Keratinocyte (primary cell): ENCODE data around the gene STEAP3.

Source experiments
- CTCF ChIP-seq, 3 experiments: IDR thresholded peaks in 1 of 3; conservative IDR thresholded peaks in 1 of 3; optimal IDR thresholded peaks in 1 of 3; 2 replicates in 2 of 3; 3 replicates in 1 of 3; pipeline versions ENCODE3 to v1.5.1; 2011; ENCODE audit warnings: low read length in 3 of 3, mild to moderate bottlenecking in 3 of 3, moderate library complexity in 2 of 3, control low read depth in 1 of 3, inconsistent platforms in 1 of 3; ENCODE audit not compliant: insufficient read depth in 2 of 3; ENCODE audit errors: extremely low read depth in 1 of 3
- EZH2 ChIP-seq: IDR thresholded peaks from one replicate; pipeline ENCODE4 v1.6.1; 2012; ENCODE audit warnings: inconsistent platforms, mild to moderate bottlenecking, low read length, moderate library complexity

DNA sequence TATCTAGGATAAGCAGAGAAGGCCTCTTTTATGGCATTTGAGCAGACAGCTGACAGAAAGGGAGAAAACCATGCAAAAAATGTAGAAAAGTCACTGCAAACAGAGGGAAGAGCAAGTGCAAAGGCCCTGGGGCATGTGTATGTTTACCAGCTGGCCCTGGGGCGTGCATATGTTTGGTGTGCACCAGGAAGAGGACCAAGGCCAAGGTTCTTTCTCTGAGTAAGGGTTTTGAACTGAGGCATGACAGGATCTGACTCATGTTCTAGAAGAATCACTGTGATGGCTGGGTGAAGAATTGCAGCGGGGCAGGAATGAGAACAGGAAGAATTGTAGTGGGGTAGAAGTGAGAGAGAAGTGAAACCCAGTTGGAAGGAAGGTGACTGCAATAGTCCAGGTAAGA lies 69.6 kb downstream of the STEAP3 start:
- TF ChIP-seq EZH2 (no peak), CTCF (optimal IDR thresholded peaks at IDR 0.05 in 1 of 3, IDR thresholded peaks at IDR 0.05 in 1 of 3, conservative IDR thresholded peaks at IDR 0.05 in 1 of 3; ENCODE audit: extremely low read depth in 1 of 3, insufficient read depth in 2 of 3, low read length in 3 of 3) (no peak)
